Measurements from ENCODE around the gene RNASE9. TPM values are rescaled to one million over a fixed set of nuclear protein-coding genes. Genes with fewer than 3 reads are reported as not detected.

Gene RNASE9
- total and polyA plus RNA-seq, 2 of the 4 experiments (the other 2 are of a cell fraction) = not detected

DNA sequence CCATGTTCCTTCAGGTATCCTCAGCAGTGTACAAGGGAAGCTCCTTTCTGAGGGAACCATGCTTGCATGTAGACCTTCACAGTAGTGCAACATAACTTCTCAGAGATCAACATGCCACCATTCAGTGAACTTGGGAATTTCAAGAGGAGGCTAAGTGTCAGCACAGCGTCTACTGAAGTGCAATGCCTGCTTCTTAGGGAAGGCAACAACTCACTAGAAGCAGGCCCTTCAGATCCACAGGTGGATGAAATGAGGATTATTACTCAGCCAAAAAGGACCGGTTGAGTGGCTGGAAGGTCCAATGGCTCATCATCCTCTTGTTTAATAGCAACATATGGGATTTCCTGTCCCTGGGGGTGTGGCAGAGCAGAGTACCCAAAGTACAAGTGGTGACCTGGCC lies 36.8 kb downstream of the RNASE9 start:
- Histone ChIP-seq H3K79me1 (ENCODE audit: low read depth in 1 of 2, low read length in 2 of 2) (no peaks in the 10 kb centered on the region), H3K18ac (ENCODE audit: low read depth, low read length) (no peak overlapping the region), H2AFZ (replicated peaks; ENCODE audit: low read length, poor library complexity) (no peak overlapping the region), H3K23ac (ENCODE audit: low read depth, low read length) (no peak overlapping the region), H3K14ac (replicated peaks; ENCODE audit: low read depth, low read length) (no peak overlapping the region), H3K27ac (ENCODE audit: insufficient read depth, low read length) (no peak overlapping the region), H3K9me1 (ENCODE audit: insufficient read depth, low read length) (no peaks in the 10 kb centered on the region), H4K20me1 (ENCODE audit: insufficient read depth, low read length) (no peaks in the 10 kb centered on the region), H3K4ac (ENCODE audit: low read depth, low read length) (no peak overlapping the region), H3K9ac (ENCODE audit: low read depth, low read length) (no peak overlapping the region), H3K4me3 (ENCODE audit: insufficient read depth, low read depth, low read length) (no peak overlapping the region), H2AK9ac (replicated peaks; ENCODE audit: low read depth, low read length, poor library complexity) (no peak overlapping the region), H2BK120ac (ENCODE audit: low read depth, low read length) (no peak overlapping the region), H3K36me3 (ENCODE audit: control insufficient read depth, insufficient read depth, low read length) (no peaks in the 10 kb centered on the region), H4K5ac (ENCODE audit: low read depth, low read length) (no peak overlapping the region), H2BK15ac (ENCODE audit: low read depth, low read length) (no peak overlapping the region), H3K4me2 (ENCODE audit: low read depth, low read length) (no peak overlapping the region), H3K9me3 (ENCODE audit: control insufficient read depth, insufficient read depth, low read length) (no peaks in the 10 kb centered on the region), H3K4me1 (ENCODE audit: control insufficient read depth, insufficient read depth, low read length) (no peaks in the 10 kb centered on the region), H3K56ac (ENCODE audit: extremely low read depth, insufficient read depth, low read length) (no peak overlapping the region), H3K27me3 (ENCODE audit: control insufficient read depth, insufficient read depth, low read length) (peaks cover 1% of the 10 kb centered on the region), H4K8ac (ENCODE audit: low read depth in 2 of 2, low read length in 2 of 2) (no peak overlapping the region), H2BK20ac (ENCODE audit: low read depth, low read length) (no peak overlapping the region), H4K91ac (ENCODE audit: insufficient read depth, low read depth, low read length) (no peak overlapping the region), H2AK5ac (ENCODE audit: low read depth, low read length) (no peak overlapping the region), H2BK5ac (ENCODE audit: low read depth, low read length, poor library complexity, severe bottlenecking) (no peak overlapping the region)
- in situ Hi-C loops (cut with MboI; ENCODE audit: low sequenced_read_pairs) (no loop called here), dilution Hi-C loops (cut with HindIII; ENCODE audit: low sequenced_read_pairs, unreplicated experiment) (no loop called here), intact Hi-C loops (cut with micrococcal nuclease) (no loop called here)
- WGBS, 2 experiments (ENCODE audit: extremely low coverage in 2 of 2, insufficient read length in 1 of 2) = no CpG with 5 or more reads among the region's 2 CpGs
- no peak for TF ChIP-seq CEBPB (IDR thresholded peaks at IDR 0.05; ENCODE audit: low read depth, low read length)
- no peak for TF ChIP-seq RFX5 (IDR thresholded peaks at IDR 0.05; ENCODE audit: low read depth, low read length)
- TF ChIP-seq BHLHE40 (IDR thresholded peaks at IDR 0.05; ENCODE audit: low read depth, low read length) = no peak
- TF ChIP-seq SMC3 (IDR thresholded peaks at IDR 0.05; ENCODE audit: low read depth, low read length) = no peak
- no peak for TF ChIP-seq MAZ (IDR thresholded peaks at IDR 0.05; ENCODE audit: borderline replicate concordance, low read depth, low read length)
- TF ChIP-seq, protein P1, sequence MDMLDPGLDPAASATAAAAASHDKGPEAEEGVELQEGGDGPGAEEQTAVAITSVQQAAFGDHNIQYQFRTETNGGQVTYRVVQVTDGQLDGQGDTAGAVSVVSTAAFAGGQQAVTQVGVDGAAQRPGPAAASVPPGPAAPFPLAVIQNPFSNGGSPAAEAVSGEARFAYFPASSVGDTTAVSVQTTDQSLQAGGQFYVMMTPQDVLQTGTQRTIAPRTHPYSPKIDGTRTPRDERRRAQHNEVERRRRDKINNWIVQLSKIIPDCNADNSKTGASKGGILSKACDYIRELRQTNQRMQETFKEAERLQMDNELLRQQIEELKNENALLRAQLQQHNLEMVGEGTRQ (IDR thresholded peaks at IDR 0.05; ENCODE audit: low read depth, low read length) = no peak
- TF ChIP-seq CHD1 (IDR thresholded peaks at IDR 0.05; ENCODE audit: low read depth, low read length) = no peak
- TF ChIP-seq, protein P2, sequence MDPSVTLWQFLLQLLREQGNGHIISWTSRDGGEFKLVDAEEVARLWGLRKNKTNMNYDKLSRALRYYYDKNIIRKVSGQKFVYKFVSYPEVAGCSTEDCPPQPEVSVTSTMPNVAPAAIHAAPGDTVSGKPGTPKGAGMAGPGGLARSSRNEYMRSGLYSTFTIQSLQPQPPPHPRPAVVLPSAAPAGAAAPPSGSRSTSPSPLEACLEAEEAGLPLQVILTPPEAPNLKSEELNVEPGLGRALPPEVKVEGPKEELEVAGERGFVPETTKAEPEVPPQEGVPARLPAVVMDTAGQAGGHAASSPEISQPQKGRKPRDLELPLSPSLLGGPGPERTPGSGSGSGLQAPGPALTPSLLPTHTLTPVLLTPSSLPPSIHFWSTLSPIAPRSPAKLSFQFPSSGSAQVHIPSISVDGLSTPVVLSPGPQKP (IDR thresholded peaks at IDR 0.05; ENCODE audit: borderline replicate concordance, low read depth, low read length) = no peak
- TF ChIP-seq RAD21 (IDR thresholded peaks at IDR 0.05; ENCODE audit: low read length) = no peak
- no peak for TF ChIP-seq RCOR1 (IDR thresholded peaks at IDR 0.05; ENCODE audit: insufficient replicate concordance, low read length)
- no peak for TF ChIP-seq NFE2L2 (IDR thresholded peaks at IDR 0.05; ENCODE audit: low read depth, low read length)
- TF ChIP-seq FOS (IDR thresholded peaks at IDR 0.05; ENCODE audit: low read depth, low read length) = no peak
- TF ChIP-seq POLR2A (IDR thresholded peaks at IDR 0.05; ENCODE audit: low read depth, low read length) = no peak
- no peak for TF ChIP-seq MAFK (IDR thresholded peaks at IDR 0.05; ENCODE audit: low read depth, low read length)
- no peak for TF ChIP-seq MXI1 (IDR thresholded peaks at IDR 0.05; ENCODE audit: borderline replicate concordance, low read depth, low read length)
- TF ChIP-seq, protein P3, sequence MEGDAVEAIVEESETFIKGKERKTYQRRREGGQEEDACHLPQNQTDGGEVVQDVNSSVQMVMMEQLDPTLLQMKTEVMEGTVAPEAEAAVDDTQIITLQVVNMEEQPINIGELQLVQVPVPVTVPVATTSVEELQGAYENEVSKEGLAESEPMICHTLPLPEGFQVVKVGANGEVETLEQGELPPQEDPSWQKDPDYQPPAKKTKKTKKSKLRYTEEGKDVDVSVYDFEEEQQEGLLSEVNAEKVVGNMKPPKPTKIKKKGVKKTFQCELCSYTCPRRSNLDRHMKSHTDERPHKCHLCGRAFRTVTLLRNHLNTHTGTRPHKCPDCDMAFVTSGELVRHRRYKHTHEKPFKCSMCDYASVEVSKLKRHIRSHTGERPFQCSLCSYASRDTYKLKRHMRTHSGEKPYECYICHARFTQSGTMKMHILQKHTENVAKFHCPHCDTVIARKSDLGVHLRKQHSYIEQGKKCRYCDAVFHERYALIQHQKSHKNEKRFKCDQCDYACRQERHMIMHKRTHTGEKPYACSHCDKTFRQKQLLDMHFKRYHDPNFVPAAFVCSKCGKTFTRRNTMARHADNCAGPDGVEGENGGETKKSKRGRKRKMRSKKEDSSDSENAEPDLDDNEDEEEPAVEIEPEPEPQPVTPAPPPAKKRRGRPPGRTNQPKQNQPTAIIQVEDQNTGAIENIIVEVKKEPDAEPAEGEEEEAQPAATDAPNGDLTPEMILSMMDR (conservative IDR thresholded peaks at IDR 0.05; ENCODE audit: low read depth, low read length) = no peak
- ChIA-PET CTCF (no interaction called here), POLR2A (ENCODE audit: unreplicated experiment) (no interaction called here)
- no TSS peak for BruUV-seq (replicated peaks)
- ATAC-seq (ENCODE audit: low read depth) (no peak), DNase-seq (no peak)
